K562 (cell line): Measurements from ENCODE around the gene KIF26B. TPM values are rescaled to one million over a fixed set of nuclear protein-coding genes. Genes with fewer than 3 reads are reported as not detected.

Experiments used
- ATAC-seq: fragments of 200-7000 bp; cut with Tn5 transposase; 3 replicates; pipeline ENCODE4 v1.9.1; 2020; ENCODE audit warnings: moderate library complexity
- BruUV-seq: library from RNA; stranded (reverse); fragments of 400-500 nt; replicated peaks from 2 replicates; lab custom pipeline; 2021; lab: Mats Ljungman, UMichigan
- CTCF ChIA-PET: fragments of 300-600 bp; formaldehyde crosslinking; extraction: SDS; loops from one replicate; lab custom pipeline; 2021; ENCODE audit warnings: low intra/inter-chr PET ratio; lab: Yijun Ruan, JAX
- POLR2A ChIA-PET: fragments of 300-600, 350-650 bp; sonication (Branson Sonifier 250); formaldehyde crosslinking; extraction: SDS; loops from one replicate; lab custom pipeline; 2021; ENCODE audit warnings: antibody characterized with exemption, inconsistent platforms; lab: Yijun Ruan, JAX
- DNase-seq, 4 experiments: peaks; one replicate each; pipeline versions ENCODE4 v3.0.0 to v3.0.0-alpha.2; 2011 to 2018; ENCODE audit warnings: low spot score in 3 of 4, mixed read lengths in 3 of 4; ENCODE audit errors: extremely low read depth in 1 of 4
- FAIRE-seq: peaks from 2 replicates; lab custom pipeline; 2011; peaks lifted over from hg19 to GRCh38; lab: Jason Lieb, UNC
- H2AFZ ChIP-seq: 2 replicates; pipeline ENCODE4 v1.6.0; 2011; ENCODE audit warnings: low read depth, low read length, control low read depth, inconsistent platforms
- H3K27ac ChIP-seq: fragments of 200-600 bp; 3 replicates; pipeline ENCODE4 v1.8.0; 2011; ENCODE audit warnings: low read depth, mild to moderate bottlenecking, control low read depth, inconsistent platforms, low read length, moderate library complexity, mixed read lengths; ENCODE audit errors: extremely low read depth
- H3K27me3 ChIP-seq, 2 experiments: fragments of 300-600 bp in 1 of 2; 2 replicates in 1 of 2; 3 replicates in 1 of 2; pipeline versions ENCODE4 v1.6.0 to v1.8.0; 2011; ENCODE audit warnings: inconsistent platforms in 2 of 2, low read length in 2 of 2, mild to moderate bottlenecking in 1 of 2, mixed read lengths in 1 of 2, moderate library complexity in 1 of 2; ENCODE audit not compliant: control insufficient read depth in 2 of 2, insufficient read depth in 2 of 2
- H3K36me3 ChIP-seq: fragments of 300-600 bp; 3 replicates; pipeline ENCODE4 v1.8.0; 2011; ENCODE audit warnings: mild to moderate bottlenecking, low read length, inconsistent platforms; ENCODE audit not compliant: control insufficient read depth, insufficient read depth
- H3K4me1 ChIP-seq, 2 experiments: fragments of 200-600 bp in 1 of 2; replicated peaks in 1 of 2; 2 replicates in 1 of 2; 3 replicates in 1 of 2; pipeline versions ENCODE4 v1.5.1 to v1.8.0; 2011; ENCODE audit warnings: inconsistent platforms in 2 of 2, low read length in 2 of 2, mild to moderate bottlenecking in 1 of 2, mixed read lengths in 1 of 2, moderate library complexity in 1 of 2; ENCODE audit not compliant: control insufficient read depth in 2 of 2, insufficient read depth in 2 of 2
- H3K4me2 ChIP-seq: 2 replicates; pipeline ENCODE4 v1.6.1; 2011; ENCODE audit warnings: low read length, control low read depth, inconsistent platforms, mixed read lengths; ENCODE audit not compliant: insufficient read depth
- H3K4me3 ChIP-seq: fragments of 200-600 bp; sonication (generic), shearing (Covaris generic); 2 replicates; pipeline ENCODE4 v1.5.1; 2016; ENCODE audit warnings: control low read depth, inconsistent platforms
- H3K79me2 ChIP-seq: fragments of 200-600 bp; 3 replicates; pipeline ENCODE4 v1.8.0; 2011; ENCODE audit warnings: low read length, inconsistent platforms; ENCODE audit not compliant: control insufficient read depth, insufficient read depth
- H3K9ac ChIP-seq, 2 experiments: 2 replicates each; pipeline versions ENCODE4 v1.6.0 to v1.6.1; 2011; ENCODE audit warnings: low read depth in 2 of 2, low read length in 2 of 2, control low read depth in 1 of 2, inconsistent platforms in 1 of 2, mild to moderate bottlenecking in 1 of 2, mixed read lengths in 1 of 2; ENCODE audit not compliant: insufficient read depth in 1 of 2
- H3K9me1 ChIP-seq: one replicate; pipeline ENCODE4 v1.6.0; 2011; ENCODE audit warnings: inconsistent platforms, mild to moderate bottlenecking, low read length, moderate library complexity; ENCODE audit not compliant: control insufficient read depth, insufficient read depth
- H3K9me3 ChIP-seq: replicated peaks from 2 replicates; pipeline ENCODE4 v1.5.1; 2011; ENCODE audit warnings: low read depth, low read length, inconsistent platforms; ENCODE audit not compliant: control insufficient read depth, insufficient read depth
- H4K20me1 ChIP-seq: replicated peaks from 2 replicates; pipeline ENCODE4 v1.6.1; 2011; ENCODE audit warnings: low read length, inconsistent platforms, mixed read lengths; ENCODE audit not compliant: control insufficient read depth, insufficient read depth
- BDP1 ChIP-seq: IDR thresholded peaks from 3 replicates; pipeline ENCODE4 v1.6.1; 2011; ENCODE audit not compliant: insufficient read length, insufficient read depth
- CBX3 ChIP-seq, 2 experiments: IDR thresholded peaks; 1 replicate in 1 of 2; 2 replicates in 1 of 2; pipeline ENCODE4 v1.6.1; 2012; ENCODE audit warnings: inconsistent platforms in 2 of 2, low read length in 2 of 2, borderline replicate concordance in 1 of 2, control low read depth in 1 of 2
- GTF2A2 ChIP-seq: IDR thresholded peaks from 2 replicates; pipeline ENCODE4 v1.6.1; 2016; ENCODE audit warnings: mild to moderate bottlenecking, missing genetic modification characterization, missing compliant biosample characterization
- MAFG ChIP-seq: fragments of 450-650 bp; conservative IDR thresholded peaks from 2 replicates; pipeline ENCODE4 v1.6.1; 2016; ENCODE audit warnings: missing genetic modification characterization, missing compliant biosample characterization
- NCOA6 ChIP-seq: fragments of 450-650 bp; IDR thresholded peaks from 2 replicates; pipeline ENCODE4 v1.6.1; 2017; ENCODE audit warnings: mild to moderate bottlenecking
- NRF1 ChIP-seq, 2 experiments: fragments of 450-650 bp; IDR thresholded peaks in 1 of 2; conservative IDR thresholded peaks in 1 of 2; 2 replicates each; pipeline ENCODE4 v1.6.1; 2014; ENCODE audit warnings: mild to moderate bottlenecking in 2 of 2
- NUFIP1 ChIP-seq: fragments of 450-650 bp; IDR thresholded peaks from 2 replicates; pipeline ENCODE4 v1.6.1; 2018; ENCODE audit not compliant: partially characterized antibody
- PHF8 ChIP-seq: fragments of 200-600 bp; sonication (generic); IDR thresholded peaks from 2 replicates; pipeline ENCODE4 v1.6.1; 2012; ENCODE audit warnings: mixed run types, mild to moderate bottlenecking, inconsistent platforms, low read length, moderate library complexity, borderline replicate concordance
- POLR3G ChIP-seq: IDR thresholded peaks from 2 replicates; pipeline ENCODE4 v1.6.1; 2011; ENCODE audit not compliant: insufficient read length, insufficient replicate concordance; ENCODE audit errors: extremely low read depth
- RBM17 ChIP-seq: fragments of 200-400 bp; formaldehyde crosslinking; IDR thresholded peaks from 2 replicates; pipeline ENCODE4 v1.6.1; 2017; ENCODE audit warnings: low read depth, mild to moderate bottlenecking, low read length, borderline replicate concordance
- YY1 ChIP-seq, 3 experiments: IDR thresholded peaks; 2 replicates each; pipeline ENCODE4 v1.6.1; 2011; ENCODE audit warnings: low read length in 2 of 3, mild to moderate bottlenecking in 2 of 3, moderate library complexity in 2 of 3, borderline replicate concordance in 1 of 3, control low read depth in 1 of 3, low read depth in 1 of 3; ENCODE audit not compliant: insufficient read depth in 3 of 3, insufficient replicate concordance in 2 of 3, control insufficient read depth in 1 of 3, insufficient read length in 1 of 3; ENCODE audit errors: extremely low read depth in 1 of 3
- WGBS: fragments of 100-300 bp; shearing (Covaris generic); methylation state at CpG from one replicate; pipeline ENCODE4 v1.1.6; 2016; ENCODE audit warnings: low coverage, mixed read lengths; ENCODE audit not compliant: insufficient coverage; ENCODE audit errors: missing lambda C conversion rate; 5-methylcytosine and 5-hydroxymethylcytosine counted together
- in situ Hi-C: fragments of 300-500 bp; cut with MboI; formaldehyde crosslinking; loops from 4 replicates; pipeline ENCODE4 v1.15.0; 2018; ENCODE audit warnings: inconsistent platforms, mixed read lengths
- intact Hi-C: fragments of 100-400 bp; cut with micrococcal nuclease; formaldehyde crosslinking; loops from 2 replicates; pipeline ENCODE4 v1.14.2; 2022
- polyA plus RNA-seq, 8 experiments: library from polyadenylated mRNA; depleted of rRNA in 4 of 8; stranded (reverse) in 5 of 8; unstranded in 3 of 8; fragments of >200 nt; fragmentation: Nextera tagmentation in 2 of 8; fragmentation: Illumina TruSeq in 1 of 8; extraction: Ambion mirVana in 2 of 8; extraction: Trizol in 1 of 8; gene quantifications; 2 replicates each; pipeline versions ENCODE4 v1.2.1 to v1.2.3, GENCODE V29; 2011 to 2014; ENCODE audit warnings: inconsistent platforms in 1 of 8, missing spikeins in 1 of 8
- total RNA-seq, 7 experiments: library from RNA; depleted of rRNA in 6 of 7; stranded (reverse); fragments of >200 nt in 6 of 7; fragmentation: Illumina TruSeq in 2 of 7; extraction: Trizol in 2 of 7; gene quantifications; 2 replicates each; pipeline versions ENCODE4 v1.2.1 to v1.2.3, GENCODE V29; 2011 to 2021; ENCODE audit warnings: low replicate concordance in 1 of 7
- TF ChIP-seq, protein P1 (sequence below): IDR thresholded peaks from 2 replicates; pipeline ENCODE4 v1.6.1; 2012; ENCODE audit warnings: low read depth, low read length, improper control_type of control experiment, borderline replicate concordance
- TF ChIP-seq, protein P2 (sequence below): fragments of 250-450 bp; sonication (Bioruptor Pico); IDR thresholded peaks from 2 replicates; pipeline ENCODE4 v1.8.0; 2021; ENCODE audit warnings: mild to moderate bottlenecking, moderate library complexity
- TF ChIP-seq, protein P3 (sequence below): sonication (generic); formaldehyde crosslinking; IDR thresholded peaks from 2 replicates; pipeline ENCODE4 v1.5.0; 2020; ENCODE audit warnings: missing genetic modification reagents

Gene KIF26B
- total and polyA plus RNA-seq, 9 of the 15 experiments (the other 6 are each of a cell fraction or from before 2014, with no cell fraction given): 0.02 to 0.08 (median 0.03) TPM; not detected in 6

DNA sequence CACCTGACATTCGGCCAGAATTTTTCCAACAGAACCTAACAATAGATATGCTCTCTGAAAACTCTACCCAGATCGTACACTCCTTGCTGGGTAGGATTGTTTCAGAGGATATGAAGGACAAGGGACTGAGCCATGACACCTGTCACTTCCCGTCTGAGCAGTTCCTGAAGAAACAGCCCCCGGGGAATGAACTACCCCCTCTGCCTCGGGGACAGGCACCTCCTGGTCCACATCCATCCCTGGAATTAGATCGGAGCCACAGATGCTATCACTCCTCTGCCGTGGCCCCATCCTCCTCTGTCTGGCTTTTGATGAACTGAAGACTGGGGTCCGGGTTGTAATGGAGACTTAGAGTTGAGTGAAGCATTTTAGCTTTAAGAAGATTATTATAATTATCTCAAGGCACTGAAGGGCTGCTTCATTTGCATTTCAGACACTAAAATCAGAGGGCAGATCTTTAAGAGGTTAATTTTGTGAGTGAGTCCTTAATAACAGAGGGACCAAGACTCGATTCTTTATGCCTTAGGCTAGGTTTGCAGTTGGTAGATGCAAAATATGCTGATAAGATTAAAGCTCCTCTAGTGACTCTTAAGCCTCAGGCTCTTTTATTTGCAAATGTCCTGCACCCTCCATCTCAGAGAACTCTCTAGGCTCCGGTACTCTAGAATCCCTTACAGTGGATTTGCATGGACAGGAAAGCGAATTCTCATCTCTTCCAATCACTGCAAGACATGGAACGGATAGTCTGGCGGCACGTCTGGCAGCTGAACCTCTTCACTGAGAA, 333.8 kb downstream of the KIF26B start:
- H3K9me1 ChIP-seq: no peaks in the 10 kb centered on the region
- no peak overlapping the region for H2AFZ ChIP-seq
- TF ChIP-seq, protein P1, sequence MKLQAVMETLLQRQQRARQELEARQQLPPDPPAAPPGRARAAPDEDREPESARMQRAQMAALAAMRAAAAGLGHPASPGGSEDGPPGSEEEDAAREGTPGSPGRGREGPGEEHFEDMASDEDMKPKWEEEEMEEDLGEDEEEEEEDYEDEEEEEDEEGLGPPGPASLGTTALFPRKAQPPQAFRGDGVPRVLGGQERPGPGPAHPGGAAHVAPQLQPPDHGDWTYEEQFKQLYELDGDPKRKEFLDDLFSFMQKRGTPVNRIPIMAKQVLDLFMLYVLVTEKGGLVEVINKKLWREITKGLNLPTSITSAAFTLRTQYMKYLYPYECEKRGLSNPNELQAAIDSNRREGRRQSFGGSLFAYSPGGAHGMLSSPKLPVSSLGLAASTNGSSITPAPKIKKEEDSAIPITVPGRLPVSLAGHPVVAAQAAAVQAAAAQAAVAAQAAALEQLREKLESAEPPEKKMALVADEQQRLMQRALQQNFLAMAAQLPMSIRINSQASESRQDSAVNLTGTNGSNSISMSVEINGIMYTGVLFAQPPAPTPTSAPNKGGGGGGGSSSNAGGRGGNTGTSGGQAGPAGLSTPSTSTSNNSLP: no peak
- TF ChIP-seq CBX3 (IDR thresholded peaks at IDR 0.05; ENCODE audit: borderline replicate concordance in 1 of 2, low read length in 2 of 2) (no peak), NUFIP1 (no peak), NRF1 (conservative IDR thresholded peaks at IDR 0.05 in 1 of 2, IDR thresholded peaks at IDR 0.05 in 1 of 2) (no peak), YY1 (IDR thresholded peaks at IDR 0.05; ENCODE audit: borderline replicate concordance in 1 of 3, control insufficient read depth in 1 of 3, extremely low read depth in 1 of 3, insufficient read depth in 3 of 3, insufficient read length in 1 of 3, insufficient replicate concordance in 2 of 3, low read depth in 1 of 3, low read length in 2 of 3) (no peak), BDP1 (no peak), POLR3G (no peak), RBM17 (no peak), NCOA6 (no peak), MAFG (no peak), GTF2A2 (tag) (no peak), PHF8 (no peak)
- TF ChIP-seq, protein P2, sequence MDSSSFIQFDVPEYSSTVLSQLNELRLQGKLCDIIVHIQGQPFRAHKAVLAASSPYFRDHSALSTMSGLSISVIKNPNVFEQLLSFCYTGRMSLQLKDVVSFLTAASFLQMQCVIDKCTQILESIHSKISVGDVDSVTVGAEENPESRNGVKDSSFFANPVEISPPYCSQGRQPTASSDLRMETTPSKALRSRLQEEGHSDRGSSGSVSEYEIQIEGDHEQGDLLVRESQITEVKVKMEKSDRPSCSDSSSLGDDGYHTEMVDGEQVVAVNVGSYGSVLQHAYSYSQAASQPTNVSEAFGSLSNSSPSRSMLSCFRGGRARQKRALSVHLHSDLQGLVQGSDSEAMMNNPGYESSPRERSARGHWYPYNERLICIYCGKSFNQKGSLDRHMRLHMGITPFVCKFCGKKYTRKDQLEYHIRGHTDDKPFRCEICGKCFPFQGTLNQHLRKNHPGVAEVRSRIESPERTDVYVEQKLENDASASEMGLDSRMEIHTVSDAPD (CRISPR knock-in tag): no peak
- TF ChIP-seq, protein P3, sequence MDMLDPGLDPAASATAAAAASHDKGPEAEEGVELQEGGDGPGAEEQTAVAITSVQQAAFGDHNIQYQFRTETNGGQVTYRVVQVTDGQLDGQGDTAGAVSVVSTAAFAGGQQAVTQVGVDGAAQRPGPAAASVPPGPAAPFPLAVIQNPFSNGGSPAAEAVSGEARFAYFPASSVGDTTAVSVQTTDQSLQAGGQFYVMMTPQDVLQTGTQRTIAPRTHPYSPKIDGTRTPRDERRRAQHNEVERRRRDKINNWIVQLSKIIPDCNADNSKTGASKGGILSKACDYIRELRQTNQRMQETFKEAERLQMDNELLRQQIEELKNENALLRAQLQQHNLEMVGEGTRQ (CRISPR knock-in tag): no peak
- ChIA-PET POLR2A (interaction anchor here (0.8 to 1.6 kb wide), 2 partner anchors 9 to 30 kb away, joined by 3 to 6 read pairs; no protein-coding TSS in a partner anchor), CTCF (no interaction called here)
- H3K9me3 ChIP-seq: no peaks in the 10 kb centered on the region
- DNase-seq (no peak), ATAC-seq (no peak), FAIRE-seq (no peak)
- H4K20me1 ChIP-seq: no peaks in the 10 kb centered on the region
- no peak overlapping the region for H3K9ac ChIP-seq
- peaks cover 18 to 39% of the 10 kb centered on the region in 2 experiments; a peak in 3 of 5 replicates for H3K27me3 ChIP-seq
- BruUV-seq: no TSS peak
- no peak overlapping the region for H3K4me2 ChIP-seq
- no peaks in the 10 kb centered on the region for H3K79me2 ChIP-seq
- H3K4me3 ChIP-seq: no peak overlapping the region
- H3K36me3 ChIP-seq: no peaks in the 10 kb centered on the region
- no peaks in the 10 kb centered on the region for H3K4me1 ChIP-seq
- in situ Hi-C loops: no loop called here
- no peak overlapping the region for H3K27ac ChIP-seq
- WGBS: 6% methylated on average over 14 of the region's 14 CpGs
- intact Hi-C loops: no loop called here
